ENCODE measurements around the gene CTBP2. TPM values are rescaled to one million over a fixed set of nuclear protein-coding genes. Genes with fewer than 3 reads are reported as not detected.

CTBP2 gene
- total and polyA plus RNA-seq, 2 donors from 2014 or later = 33.1 to 111 TPM

DNA sequence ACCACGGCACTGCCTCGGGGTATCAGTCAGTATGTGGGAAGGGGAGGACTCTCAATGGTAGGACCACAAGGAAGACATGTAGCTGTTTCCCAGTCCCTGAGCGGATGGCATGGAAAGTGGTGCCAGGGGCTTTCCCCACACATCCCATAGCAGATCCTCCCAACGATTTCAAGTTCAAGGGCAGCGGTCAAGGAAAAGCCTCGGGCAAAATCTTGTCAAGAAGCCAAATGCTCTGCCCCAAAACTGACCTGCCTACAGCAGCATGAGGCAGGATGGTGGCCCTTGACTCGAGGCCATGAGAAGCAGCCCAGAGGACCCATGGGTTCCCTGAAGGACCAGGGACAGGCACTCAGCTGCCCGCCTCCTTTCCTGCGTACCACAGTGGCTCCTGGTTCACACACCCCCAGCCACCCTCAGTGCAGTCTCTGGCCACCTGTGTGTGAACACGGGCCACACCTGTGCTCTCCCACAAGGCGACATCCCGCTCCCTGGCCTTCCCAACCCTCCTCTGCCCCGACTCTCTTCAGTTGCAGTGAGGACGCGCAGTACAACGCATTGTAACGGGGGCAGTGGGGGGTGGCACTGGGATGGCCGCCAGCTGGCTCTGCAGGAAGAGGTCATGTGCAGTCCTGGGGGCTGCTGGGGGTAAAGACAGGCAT, 43.6 kb downstream of the CTBP2 start:
- DNase-seq = no peak

DNA sequence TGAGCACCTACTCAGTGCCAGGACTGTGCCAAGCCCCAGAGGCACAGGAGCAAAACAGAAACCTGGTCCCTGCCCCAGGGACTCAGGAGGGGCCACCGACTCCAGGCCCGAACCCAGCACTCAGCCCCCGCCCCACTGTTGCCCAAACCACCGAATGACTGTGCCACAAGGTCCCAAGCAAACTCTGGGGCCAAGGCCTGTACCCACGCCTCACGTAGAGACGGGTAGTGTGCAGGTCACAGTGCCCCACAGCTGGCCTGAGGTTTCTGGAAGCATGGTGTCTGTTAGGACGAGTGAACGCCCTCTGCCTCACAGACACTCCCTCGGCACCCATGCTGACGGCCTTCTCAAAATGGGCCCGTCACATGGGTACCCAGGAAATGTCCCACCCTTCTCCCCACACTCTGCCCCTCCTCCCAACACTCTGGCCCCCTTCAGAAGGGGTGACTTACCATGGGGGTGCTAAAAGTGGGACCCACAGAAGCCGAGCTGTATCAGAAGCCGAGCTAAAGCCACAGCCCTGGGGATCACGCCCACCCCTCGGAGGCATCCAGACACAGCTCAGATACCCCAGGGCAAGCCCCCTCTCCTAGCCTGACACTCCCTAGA, 44.2 kb downstream of the CTBP2 start:
- Histone ChIP-seq H3K9me3 (ENCODE audit: control insufficient read depth in 2 of 3, insufficient read depth in 1 of 3, low read length in 3 of 3) (no peaks in the 10 kb centered on the region), H3K36me3 (ENCODE audit: control insufficient read depth in 2 of 3, insufficient read depth in 3 of 3, low read length in 3 of 3) (no peaks in the 10 kb centered on the region), H3K4me1 (ENCODE audit: control insufficient read depth in 2 of 3, insufficient read depth in 2 of 3, low read depth in 1 of 3, low read length in 3 of 3) (peaks cover 4 to 52% (median 49%) of the 10 kb centered on the region in 3 donors), H3K9ac (ENCODE audit: low read length in 3 of 3) (peak overlapping the region in 1 of 3 donors; percentile 6), H3K4me3 (ENCODE audit: low read length in 3 of 3) (no peak overlapping the region), H3K27ac (ENCODE audit: low read depth in 2 of 2, low read length in 2 of 2) (peak overlapping the region; percentile 34 to 74), H3K27me3 (ENCODE audit: control insufficient read depth, insufficient read depth, low read length) (no peaks in the 10 kb centered on the region)
- DNase-seq = no peak
- TF ChIP-seq, protein P1, sequence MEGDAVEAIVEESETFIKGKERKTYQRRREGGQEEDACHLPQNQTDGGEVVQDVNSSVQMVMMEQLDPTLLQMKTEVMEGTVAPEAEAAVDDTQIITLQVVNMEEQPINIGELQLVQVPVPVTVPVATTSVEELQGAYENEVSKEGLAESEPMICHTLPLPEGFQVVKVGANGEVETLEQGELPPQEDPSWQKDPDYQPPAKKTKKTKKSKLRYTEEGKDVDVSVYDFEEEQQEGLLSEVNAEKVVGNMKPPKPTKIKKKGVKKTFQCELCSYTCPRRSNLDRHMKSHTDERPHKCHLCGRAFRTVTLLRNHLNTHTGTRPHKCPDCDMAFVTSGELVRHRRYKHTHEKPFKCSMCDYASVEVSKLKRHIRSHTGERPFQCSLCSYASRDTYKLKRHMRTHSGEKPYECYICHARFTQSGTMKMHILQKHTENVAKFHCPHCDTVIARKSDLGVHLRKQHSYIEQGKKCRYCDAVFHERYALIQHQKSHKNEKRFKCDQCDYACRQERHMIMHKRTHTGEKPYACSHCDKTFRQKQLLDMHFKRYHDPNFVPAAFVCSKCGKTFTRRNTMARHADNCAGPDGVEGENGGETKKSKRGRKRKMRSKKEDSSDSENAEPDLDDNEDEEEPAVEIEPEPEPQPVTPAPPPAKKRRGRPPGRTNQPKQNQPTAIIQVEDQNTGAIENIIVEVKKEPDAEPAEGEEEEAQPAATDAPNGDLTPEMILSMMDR (IDR thresholded peaks at IDR 0.05; ENCODE audit: borderline replicate concordance, extremely low read depth, insufficient read depth) = no peak
- no peak for FAIRE-seq
- intact Hi-C loops (cut with DNase I) = no loop called here

More for the DNA sequence above, 43.6 kb downstream of the CTBP2 start:
- Histone ChIP-seq H3K4me3 (ENCODE audit: low read length in 3 of 3) (no peak overlapping the region), H3K4me1 (ENCODE audit: control insufficient read depth in 2 of 3, insufficient read depth in 2 of 3, low read depth in 1 of 3, low read length in 3 of 3) (peaks cover 4 to 53% (median 50%) of the 10 kb centered on the region in 3 donors), H3K9ac (ENCODE audit: low read length in 3 of 3) (peak overlapping the region in 1 of 3 donors; percentile 6), H3K27ac (ENCODE audit: low read depth in 2 of 2, low read length in 2 of 2) (peak overlapping the region; percentile 48 to 74), H3K27me3 (ENCODE audit: control insufficient read depth, insufficient read depth, low read length) (no peaks in the 10 kb centered on the region), H3K9me3 (ENCODE audit: control insufficient read depth in 2 of 3, insufficient read depth in 1 of 3, low read length in 3 of 3) (no peaks in the 10 kb centered on the region), H3K36me3 (ENCODE audit: control insufficient read depth in 2 of 3, insufficient read depth in 3 of 3, low read length in 3 of 3) (no peaks in the 10 kb centered on the region)
- intact Hi-C loops (cut with DNase I) = no loop called here
- no peak for FAIRE-seq
- TF ChIP-seq, protein P1 (IDR thresholded peaks at IDR 0.05; ENCODE audit: borderline replicate concordance, extremely low read depth, insufficient read depth) = no peak

DNA sequence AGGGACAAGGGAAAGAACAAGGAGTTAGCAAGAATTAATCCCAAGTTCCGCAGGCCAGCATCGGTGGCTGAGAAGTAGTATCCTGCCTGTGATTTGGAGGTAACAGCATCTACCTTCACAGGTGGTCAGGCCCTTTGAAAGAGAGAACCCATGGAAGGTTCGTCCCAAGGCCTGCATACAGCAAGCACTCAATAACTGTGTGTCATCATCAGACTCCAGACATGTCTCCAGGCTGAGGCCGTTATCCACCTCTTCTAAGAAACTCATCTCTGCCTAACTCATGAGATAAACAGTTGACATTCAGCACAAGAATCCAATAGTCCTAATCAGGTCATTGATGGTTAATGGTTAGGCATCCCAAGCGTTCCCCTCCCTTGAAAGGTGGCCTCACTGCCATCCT, 45.0 kb downstream of the CTBP2 start:
- H3K4me3 ChIP-seq (ENCODE audit: low read length in 3 of 3) = no peak overlapping the region
- FAIRE-seq (no peak), DNase-seq (no peak)
- H3K9ac ChIP-seq (ENCODE audit: low read length in 3 of 3) = no peak overlapping the region
- no peaks in the 10 kb centered on the region for H3K36me3 ChIP-seq (ENCODE audit: control insufficient read depth in 2 of 3, insufficient read depth in 3 of 3, low read length in 3 of 3)
- peak overlapping the region; percentile 46 to 56 for H3K27ac ChIP-seq (ENCODE audit: low read depth in 2 of 2, low read length in 2 of 2)
- intact Hi-C loops (cut with DNase I) = no loop called here
- no peaks in the 10 kb centered on the region for H3K27me3 ChIP-seq (ENCODE audit: control insufficient read depth, insufficient read depth, low read length)
- H3K4me1 ChIP-seq (ENCODE audit: control insufficient read depth in 2 of 3, insufficient read depth in 2 of 3, low read depth in 1 of 3, low read length in 3 of 3) = peaks cover 4 to 44% (median 42%) of the 10 kb centered on the region in 3 donors
- no peaks in the 10 kb centered on the region for H3K9me3 ChIP-seq (ENCODE audit: control insufficient read depth in 2 of 3, insufficient read depth in 1 of 3, low read length in 3 of 3)
- TF ChIP-seq, protein P1 (IDR thresholded peaks at IDR 0.05; ENCODE audit: borderline replicate concordance, extremely low read depth, insufficient read depth) = no peak

Measured in kidney (tissue), 14 donors.